Esophagus squamous epithelium (tissue), 4 donors: ENCODE data around the gene SKAP1.

Experiments
- CTCF ChIP-seq, 6 experiments: fragments of 450-650 bp in 4 of 6; fragments of 200-600 bp in 2 of 6; sonication (generic) in 2 of 6; IDR thresholded peaks; one replicate each; pipeline ENCODE4 v1.5.1; 2016 to 2019; ENCODE audit warnings: antibody characterized with exemption in 6 of 6, mild to moderate bottlenecking in 4 of 6, moderate library complexity in 4 of 6
- POLR2A ChIP-seq, 4 donors: fragments of 450-650 bp; IDR thresholded peaks; one replicate each; pipeline ENCODE4 v1.6.1; 2017; ENCODE audit warnings: antibody characterized with exemption in 4 of 4, mild to moderate bottlenecking in 4 of 4, moderate library complexity in 3 of 4

- no peak for TF ChIP-seq CTCF (IDR thresholded peaks at IDR 0.05)
- no peak for TF ChIP-seq POLR2A (IDR thresholded peaks at IDR 0.05)
Measured at GRCh38 chr17:48244121-48244711, 185.8 kb downstream of the SKAP1 start.
